GM23248 (cell line): Measurements from ENCODE around the gene DHRS3.

Experiments
- EZH2 ChIP-seq: fragments of 200-600 bp; sonication (generic); IDR thresholded peaks from 2 replicates; pipeline ENCODE4 v1.6.1; 2018; ENCODE audit warnings: antibody characterized with exemption, mild to moderate bottlenecking; ENCODE audit not compliant: insufficient read depth, poor library complexity, severe bottlenecking
- EZH2phosphoT487 ChIP-seq: fragments of 200-600 bp; sonication (generic); IDR thresholded peaks from 2 replicates; pipeline ENCODE4 v1.6.1; 2018; ENCODE audit warnings: antibody characterized with exemption, moderate library complexity, mild to moderate bottlenecking, low read depth; ENCODE audit not compliant: insufficient read depth

- TF ChIP-seq EZH2 (no peak), EZH2phosphoT487 (no peak)
These were observed 81.9 kb downstream of the DHRS3 start for GRCh38 chr1:12536023-12536639.
